SK-N-MC (cell line): ENCODE data around the gene PLEKHA5.
A peak's percentile ranks its signal among the peaks of the same experiment; 100 is the strongest.

Experiments used
- DNase-seq: peaks from one replicate; pipeline ENCODE4 v3.0.0-alpha.2; 2011; ENCODE audit warnings: low read depth, low spot score
- H3K27ac ChIP-seq: fragments of 200-600 bp; sonication (generic); 2 replicates; pipeline ENCODE4 v1.5.1; 2016; ENCODE audit warnings: mixed run types
- H3K36me3 ChIP-seq: fragments of 200-600 bp; sonication (generic); 2 replicates; pipeline ENCODE4 v1.6.1; 2017; ENCODE audit warnings: antibody characterized with exemption, low read length, mixed read lengths; ENCODE audit not compliant: insufficient read depth
- H3K4me3 ChIP-seq: fragments of 200-600 bp; sonication (generic); 2 replicates; pipeline ENCODE4 v1.5.1; 2016
- H3K9ac ChIP-seq: fragments of 200-600 bp; sonication (generic); 2 replicates; pipeline ENCODE4 v1.8.0; 2017; ENCODE audit warnings: mixed run types, mixed read lengths; ENCODE audit not compliant: insufficient read length
- H3K9me3 ChIP-seq: fragments of 200-600 bp; sonication (generic); 2 replicates; pipeline ENCODE4 v1.6.1; 2017; ENCODE audit warnings: low read depth, mild to moderate bottlenecking, antibody characterized with exemption, low read length, moderate library complexity, mixed read lengths
- EZH2 ChIP-seq: fragments of 200-600 bp; sonication (generic); IDR thresholded peaks from one replicate; pipeline ENCODE4 v1.6.1; 2017; ENCODE audit warnings: antibody characterized with exemption
- FOXP2 ChIP-seq: optimal IDR thresholded peaks from 2 replicates; pipeline ENCODE3; 2011; ENCODE audit warnings: mild to moderate bottlenecking, moderate library complexity; ENCODE audit not compliant: insufficient read depth; ENCODE audit errors: extremely low read length, control extremely low read depth
- POLR2AphosphoS5 ChIP-seq: IDR thresholded peaks from 2 replicates; pipeline ENCODE4 v1.6.1; 2012; ENCODE audit warnings: mild to moderate bottlenecking, low read depth, low read length, borderline replicate concordance

Gene PLEKHA5

DNA sequence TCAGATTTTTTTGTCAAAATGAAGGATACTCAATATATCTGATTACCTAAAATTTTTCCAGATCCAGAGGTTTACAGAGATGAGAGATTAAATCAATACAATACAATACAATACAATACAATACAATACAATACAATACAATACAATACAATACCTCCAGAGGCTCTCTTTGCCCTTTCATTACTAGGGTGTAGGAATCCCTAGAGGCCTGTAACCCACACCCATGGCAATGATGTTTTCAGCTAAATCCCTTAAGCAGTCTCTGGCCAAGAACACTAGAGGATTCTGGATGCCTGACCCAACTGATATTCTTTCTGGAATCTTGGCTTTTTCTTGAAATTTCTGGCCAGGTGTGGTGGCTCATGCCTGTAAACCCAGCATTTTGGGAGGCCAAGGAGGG, 286.0 kb downstream of the PLEKHA5 start:
- no peak overlapping the region for H3K4me3 ChIP-seq
- no peaks in the 10 kb centered on the region for H3K9me3 ChIP-seq
- H3K9ac ChIP-seq, result no peak overlapping the region
- no peak for DNase-seq
- H3K36me3 ChIP-seq, result no peaks in the 10 kb centered on the region
- TF ChIP-seq EZH2 (no peak), POLR2AphosphoS5 (no peak), FOXP2 (no peak)
- H3K27ac ChIP-seq, result no peak overlapping the region

DNA sequence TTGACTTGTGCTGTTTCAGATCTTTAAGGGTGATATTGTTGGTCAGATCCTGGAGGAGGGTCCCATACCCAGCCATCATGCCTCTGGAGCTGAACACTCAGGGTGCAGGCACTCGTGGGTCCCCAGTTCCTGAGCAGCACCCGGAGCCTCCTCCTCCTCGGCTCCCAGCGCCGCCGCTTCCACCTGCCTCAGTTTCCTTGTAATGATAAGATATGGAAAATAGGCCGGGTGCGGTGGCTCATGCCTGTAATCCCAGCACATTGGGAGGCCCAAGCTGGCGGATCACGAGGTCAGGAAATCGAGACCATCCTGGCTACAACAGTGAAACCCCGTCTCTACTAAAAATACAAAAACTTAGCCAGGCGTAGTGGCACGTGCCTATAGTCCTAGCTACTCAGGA, 289.6 kb downstream of the PLEKHA5 start:
- no peak overlapping the region for H3K9ac ChIP-seq
- no peak overlapping the region for H3K4me3 ChIP-seq
- TF ChIP-seq POLR2AphosphoS5 (no peak), EZH2 (no peak), FOXP2 (no peak)
- no peak overlapping the region for H3K27ac ChIP-seq
- DNase-seq, result no peak
- H3K36me3 ChIP-seq, result no peaks in the 10 kb centered on the region
- H3K9me3 ChIP-seq, result no peaks in the 10 kb centered on the region

DNA sequence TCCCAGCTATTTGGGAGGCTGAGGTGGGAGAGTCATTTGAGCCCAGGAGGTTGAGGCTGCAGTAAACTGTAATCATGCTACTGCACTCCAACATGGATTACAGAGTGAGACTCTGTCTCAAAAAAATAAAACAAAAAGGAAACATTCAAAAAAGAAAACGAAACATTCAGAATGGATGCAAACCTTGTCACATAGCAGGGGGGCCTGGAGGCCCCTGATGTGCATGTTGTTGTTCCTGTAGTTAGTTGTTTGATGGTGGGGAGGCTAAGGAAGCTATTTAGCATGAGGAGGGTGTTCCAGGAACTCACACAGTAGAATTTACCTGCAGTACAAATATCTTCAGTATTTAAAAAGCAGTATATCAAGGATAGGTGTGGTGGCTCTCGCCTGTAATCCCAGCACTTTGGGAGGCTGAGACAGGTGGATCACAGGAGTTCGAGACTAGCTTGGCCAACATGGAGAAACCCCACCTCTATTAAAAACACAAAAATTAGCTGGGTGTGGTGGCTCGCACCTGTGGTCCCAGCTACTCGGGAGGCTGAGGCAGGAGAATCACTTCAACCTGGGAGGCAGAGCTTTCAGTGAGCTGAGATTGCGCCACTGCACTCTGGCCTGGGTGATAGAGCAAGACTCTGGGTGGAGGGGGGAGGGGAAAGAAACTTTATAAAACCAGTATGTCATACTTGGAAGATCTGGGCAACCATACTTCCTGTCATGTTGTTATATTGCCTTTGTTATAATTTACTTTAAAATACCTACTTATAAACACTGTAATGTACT, 292.2 kb downstream of the PLEKHA5 start:
- peak overlapping the region; percentile 38; the same call in 1 of the 2 replicates for H3K27ac ChIP-seq
- no peak for DNase-seq
- H3K4me3 ChIP-seq, result no peak overlapping the region
- no peaks in the 10 kb centered on the region for H3K9me3 ChIP-seq
- TF ChIP-seq FOXP2 (no peak), EZH2 (no peak), POLR2AphosphoS5 (no peak)
- H3K36me3 ChIP-seq, result no peaks in the 10 kb centered on the region
- H3K9ac ChIP-seq, result no peak overlapping the region

DNA sequence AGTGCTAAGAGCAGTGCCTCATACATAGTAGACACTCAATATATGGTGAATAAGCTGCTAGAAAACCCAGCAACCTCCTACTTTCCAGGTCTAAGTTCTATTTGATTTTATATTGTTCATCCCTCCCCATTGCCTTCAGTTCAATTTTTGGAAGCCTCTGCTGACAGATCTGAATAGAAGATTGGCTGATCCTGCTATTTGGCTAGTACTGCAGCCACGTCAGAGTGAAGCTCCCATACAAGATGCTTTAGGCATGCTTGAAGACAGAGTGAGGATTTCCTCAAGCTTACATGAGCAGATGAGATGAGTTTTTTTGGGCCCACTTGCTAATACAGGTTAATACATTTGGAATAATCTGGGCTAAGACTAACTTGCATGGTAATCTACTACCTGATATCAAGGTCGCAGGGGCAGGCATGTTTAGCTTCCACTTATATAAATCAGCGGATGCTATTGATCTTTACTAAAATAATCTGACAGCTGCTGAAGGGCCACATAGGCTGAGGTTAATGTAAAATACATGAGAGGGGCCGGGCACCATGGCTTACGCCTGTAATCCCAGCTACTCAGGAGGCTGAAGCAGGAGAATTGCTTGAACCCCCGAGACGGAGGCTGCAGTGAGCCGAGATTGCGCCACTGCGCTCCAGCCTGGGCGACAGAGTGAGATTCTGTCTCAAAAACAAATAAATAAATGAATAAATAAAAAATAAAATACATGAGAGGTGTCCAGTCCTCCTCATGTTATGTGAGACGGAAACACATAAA, 293.8 kb downstream of the PLEKHA5 start:
- Histone ChIP-seq H3K27ac (no peak overlapping the region), H3K9ac (no peak overlapping the region), H3K9me3 (no peaks in the 10 kb centered on the region), H3K4me3 (no peak overlapping the region), H3K36me3 (no peaks in the 10 kb centered on the region)
- no peak for DNase-seq
- TF ChIP-seq FOXP2, result no peak
- TF ChIP-seq POLR2AphosphoS5, result no peak
- TF ChIP-seq EZH2, result no peak
